Measurements from ENCODE around the gene ETS1.

GRCh38 chr11:128584253-128584652 lies 3.1 kb downstream of the ETS1 start:
- no peak for TF ChIP-seq CTCF (IDR thresholded peaks at IDR 0.05)
- no peak for TF ChIP-seq REST (IDR thresholded peaks at IDR 0.05)
- no peak for TF ChIP-seq MAX (IDR thresholded peaks at IDR 0.05)
- TF ChIP-seq EHF (CRISPR knock-in tag; IDR thresholded peaks at IDR 0.05) = no peak
- TF ChIP-seq EP300 (IDR thresholded peaks at IDR 0.05) = no peak
- TF ChIP-seq CHD4 (IDR thresholded peaks at IDR 0.05; ENCODE audit: borderline replicate concordance) = no peak
- no peak for TF ChIP-seq MAZ (IDR thresholded peaks at IDR 0.05; ENCODE audit: borderline replicate concordance, low read depth, low read length)
- no peak for TF ChIP-seq JUNB (IDR thresholded peaks at IDR 0.05)
- no peak for TF ChIP-seq USF2 (IDR thresholded peaks at IDR 0.05)
- TF ChIP-seq RFX5 (IDR thresholded peaks at IDR 0.05) = no peak

All from A549 (cell line).